Measurements from ENCODE around the gene SRF. TPM values are rescaled to one million over a fixed set of nuclear protein-coding genes. Genes with fewer than 3 reads are reported as not detected.
A peak's percentile ranks its signal among the peaks of the same experiment; 100 is the strongest.

Gene SRF
- total RNA-seq, 1 experiment from 2014 or later = 46.2 TPM

GRCh38 chr6:43220439-43220951 lies 49.4 kb downstream of the SRF start (continued):
- TF ChIP-seq ATF2 (CRISPR knock-in tag; IDR thresholded peaks at IDR 0.05; ENCODE audit: borderline replicate concordance, low read depth) = no peak

- H3K27me3 Mint-ChIP-seq (ENCODE audit: low read depth) = no peaks in the 10 kb centered on the region
- ChIA-PET CTCF (interaction anchor here (1.5 to 2.0 kb wide), 2 partner anchors 8 to 26 kb away, joined by 3 to 22 read pairs; partner anchors contain the start of gene DNPH1), POLR2A (interaction anchor here (0.6 kb wide), 1 partner anchor 276 kb away, joined by 10 read pairs; no protein-coding TSS in a partner anchor)
- ATAC-seq (no peak), DNase-seq (ENCODE audit: low spot score) (no peak)
- H3K27ac Mint-ChIP-seq = 0 out of 2 replicates have a peak overlapping the region, but pooled peaks have one; percentile 33
- peaks cover 4% of the 10 kb centered on the region; the same call in 1 of the 2 replicates for H3K36me3 Mint-ChIP-seq
- H3K4me1 Mint-ChIP-seq = peaks cover 9% of the 10 kb centered on the region; the same call in 1 of the 2 replicates
- TF ChIP-seq FOXP1 (CRISPR knock-in tag; IDR thresholded peaks at IDR 0.05; ENCODE audit: borderline replicate concordance) = no peak
- no peak for TF ChIP-seq SOX15 (CRISPR knock-in tag; IDR thresholded peaks at IDR 0.05)
- no peak for TF ChIP-seq MLX (CRISPR knock-in tag; IDR thresholded peaks at IDR 0.05)
- no peak for TF ChIP-seq ZNF281 (CRISPR knock-in tag; IDR thresholded peaks at IDR 0.05)
- TF ChIP-seq USF1 (CRISPR knock-in tag; IDR thresholded peaks at IDR 0.05) = no peak
- no peak for TF ChIP-seq ZMAT4 (CRISPR knock-in tag; IDR thresholded peaks at IDR 0.05)
- TF ChIP-seq GRHL2 (CRISPR knock-in tag; IDR thresholded peaks at IDR 0.05; ENCODE audit: insufficient replicate concordance, severe bottlenecking) = no peak
- no peak for TF ChIP-seq ATF1 (CRISPR knock-in tag; IDR thresholded peaks at IDR 0.05)
- TF ChIP-seq SMAD4 (CRISPR knock-in tag; IDR thresholded peaks at IDR 0.05) = no peak
- no peak for TF ChIP-seq ZNF423 (CRISPR knock-in tag; IDR thresholded peaks at IDR 0.05)
- no peaks in the 10 kb centered on the region for H3K9me3 Mint-ChIP-seq
- H3K4me3 Mint-ChIP-seq = no peak overlapping the region
Observed at GRCh38 chr6:43221046-43221972, 50.2 kb downstream of the SRF start.

- no peak overlapping the region for H3K27ac Mint-ChIP-seq
- DNase-seq (ENCODE audit: low spot score) (no peak), ATAC-seq (no peak)
- ChIA-PET POLR2A (no interaction called here), CTCF (no interaction called here)
- no peak overlapping the region for H3K4me3 Mint-ChIP-seq
- no peaks in the 10 kb centered on the region for H3K9me3 Mint-ChIP-seq
- peaks cover 8% of the 10 kb centered on the region; the same call in 1 of the 2 replicates for H3K4me1 Mint-ChIP-seq
- H3K36me3 Mint-ChIP-seq = peaks cover 4% of the 10 kb centered on the region; the same call in 1 of the 2 replicates
- H3K27me3 Mint-ChIP-seq (ENCODE audit: low read depth) = no peaks in the 10 kb centered on the region
- no peak for TF ChIP-seq NR2C2 (CRISPR knock-in tag; IDR thresholded peaks at IDR 0.05)
Observed at GRCh38 chr6:43222418-43223059, 51.5 kb downstream of the SRF start.

All from WTC11 (cell line).